AML-193 (cell line): Measurements from ENCODE around the gene GAMT.
"Not testable (repeated sequence)": the region's sequence is repeated elsewhere in the genome, so short reads cannot be mapped to it uniquely, and the experiment has no call there.

ENCODE experiments used
- DNase-seq, 2 experiments: peaks; one replicate each; lab custom pipeline; 2025; lab: John Stamatoyannopoulos, UW

The GAMT gene

DNA sequence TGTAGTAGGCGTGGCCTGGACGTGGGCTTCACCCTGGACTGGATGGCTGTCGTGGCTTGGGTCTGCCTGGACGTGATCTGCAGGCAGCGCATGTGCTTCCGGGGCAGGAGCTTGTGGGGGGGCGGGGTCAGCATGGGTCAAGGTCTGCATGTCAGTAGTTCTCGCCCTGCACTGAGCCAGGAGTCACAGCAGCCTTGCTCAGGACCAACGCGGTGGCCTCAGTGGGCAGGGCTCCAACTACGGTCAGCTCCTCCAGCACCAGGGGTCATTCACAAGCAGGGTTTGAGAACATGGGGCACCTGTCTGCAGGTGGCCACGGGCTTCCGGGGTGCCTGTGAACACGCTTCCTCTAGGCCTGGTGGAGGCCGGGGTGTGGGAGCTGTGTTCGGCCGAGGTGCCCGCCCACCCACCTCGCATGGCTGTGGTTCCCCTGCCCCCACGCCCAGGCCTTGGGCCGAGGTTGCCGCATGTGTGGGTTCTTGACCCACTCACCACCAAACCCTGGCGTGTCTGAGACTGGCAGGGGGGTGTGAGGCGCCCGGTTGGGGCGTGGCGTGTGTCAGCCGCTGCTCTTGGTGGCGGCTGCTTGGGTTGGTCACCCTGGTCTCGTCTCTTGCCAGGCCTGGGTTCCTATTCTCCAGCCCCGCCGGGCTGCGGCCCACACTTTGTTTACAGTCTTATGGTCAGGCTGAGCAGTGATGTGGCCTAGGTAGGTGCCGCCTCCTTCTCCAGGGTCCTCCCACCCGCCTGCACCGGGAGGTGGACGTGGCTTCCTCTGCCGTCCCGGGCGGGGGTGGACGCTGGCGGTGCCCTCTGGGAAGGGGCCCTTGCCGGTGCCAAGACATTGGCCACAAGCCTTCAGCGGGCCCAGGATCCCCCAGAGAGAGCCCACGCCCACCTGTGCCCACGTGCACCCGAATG, 32.0 kb upstream of the GAMT start:
- DNase-seq = no peak

DNA sequence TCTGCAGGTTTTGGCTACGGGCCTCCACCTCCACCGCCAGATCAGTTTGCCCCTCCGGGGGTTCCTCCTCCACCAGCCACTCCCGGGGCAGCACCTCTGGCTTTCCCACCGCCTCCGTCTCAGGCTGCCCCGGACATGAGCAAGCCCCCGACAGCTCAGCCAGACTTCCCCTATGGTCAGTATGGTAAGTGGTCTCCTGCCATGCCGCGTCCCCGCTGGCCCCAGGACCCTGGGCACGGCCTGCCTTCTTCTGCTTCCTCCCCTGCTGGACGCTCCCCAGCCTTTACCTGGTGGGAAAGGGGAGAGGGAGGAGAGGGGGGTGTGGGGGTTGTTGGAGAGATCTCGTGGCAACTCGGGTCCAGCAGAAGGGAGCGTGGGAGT, 31.2 kb upstream of the GAMT start:
- DNase-seq = no peak

DNA sequence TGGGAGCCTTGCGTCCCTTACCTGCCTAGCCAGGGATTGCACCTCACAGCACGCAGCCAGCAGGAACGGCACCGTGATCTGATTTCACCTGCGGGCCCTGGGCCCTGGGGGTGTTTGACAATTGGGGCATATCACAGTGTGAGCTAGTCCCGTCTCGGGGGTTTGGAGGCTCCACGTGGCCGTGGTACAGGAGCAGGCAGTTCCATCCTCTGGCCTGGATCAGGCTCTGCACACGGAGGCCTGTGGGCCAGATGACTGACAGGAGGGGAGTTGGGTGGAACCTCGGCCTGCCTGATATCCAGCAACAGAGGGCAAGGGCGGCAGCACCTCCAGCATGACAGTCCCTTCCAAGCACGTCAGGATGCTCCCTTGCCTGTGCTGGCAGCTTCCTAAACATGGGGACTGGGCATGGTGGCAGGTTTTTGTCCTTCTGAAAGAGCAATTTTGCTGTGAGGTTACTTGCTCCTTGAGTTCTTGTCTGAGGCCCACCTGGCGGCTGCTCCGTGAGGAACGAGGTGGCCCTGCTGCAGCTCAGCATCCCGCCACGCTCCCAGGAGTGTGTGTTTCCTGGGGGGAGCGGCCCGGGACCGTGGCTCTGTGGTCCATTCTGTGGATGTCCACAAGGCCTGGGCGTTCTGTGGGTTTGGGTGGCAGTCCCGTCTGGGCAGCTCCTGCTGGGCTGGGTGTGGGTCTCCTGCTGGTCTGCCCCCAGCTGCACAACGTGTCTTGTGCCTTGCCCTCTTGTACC, 30.6 kb upstream of the GAMT start:
- no peak for DNase-seq

DNA sequence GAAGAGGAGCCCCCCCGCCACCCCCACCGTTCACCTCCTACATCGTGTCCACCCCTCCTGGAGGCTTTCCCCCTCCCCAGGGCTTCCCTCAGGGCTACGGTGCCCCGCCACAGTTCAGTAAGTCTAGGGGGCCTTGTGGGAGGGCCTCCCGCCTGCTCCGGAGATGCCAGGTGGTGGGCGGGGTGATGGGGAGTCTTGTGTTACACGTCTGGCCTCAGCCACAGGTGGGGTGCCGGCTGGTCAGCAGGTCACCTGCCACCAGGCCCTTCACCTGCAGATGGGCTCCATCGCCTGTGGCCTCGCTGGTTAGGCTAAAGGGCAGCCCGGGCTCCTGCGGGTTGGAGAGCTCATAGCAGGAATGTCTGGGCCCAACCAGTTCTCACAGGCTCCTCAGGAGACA, 28.9 kb upstream of the GAMT start:
- no peak for DNase-seq

DNA sequence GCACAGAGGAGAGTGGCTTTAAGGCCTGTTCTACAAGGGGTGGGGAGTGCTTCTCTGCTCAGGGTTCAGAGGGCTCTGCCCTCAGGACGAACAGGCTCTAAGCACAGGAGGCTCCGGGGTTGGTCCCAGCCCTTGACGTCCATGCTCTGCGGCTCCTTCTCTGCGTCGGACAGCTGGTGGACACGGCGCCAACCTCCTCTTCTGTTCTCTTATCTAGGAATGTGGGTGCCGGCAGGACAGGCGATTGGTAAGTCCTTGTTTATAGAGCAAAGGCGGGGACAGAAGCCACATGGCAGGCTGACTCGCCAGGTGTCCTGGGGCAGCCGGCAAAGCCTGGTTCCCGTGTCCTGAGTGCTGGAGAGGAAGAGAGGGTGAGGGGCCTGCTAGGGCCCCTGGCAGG, 28.4 kb upstream of the GAMT start:
- no peak for DNase-seq

DNA sequence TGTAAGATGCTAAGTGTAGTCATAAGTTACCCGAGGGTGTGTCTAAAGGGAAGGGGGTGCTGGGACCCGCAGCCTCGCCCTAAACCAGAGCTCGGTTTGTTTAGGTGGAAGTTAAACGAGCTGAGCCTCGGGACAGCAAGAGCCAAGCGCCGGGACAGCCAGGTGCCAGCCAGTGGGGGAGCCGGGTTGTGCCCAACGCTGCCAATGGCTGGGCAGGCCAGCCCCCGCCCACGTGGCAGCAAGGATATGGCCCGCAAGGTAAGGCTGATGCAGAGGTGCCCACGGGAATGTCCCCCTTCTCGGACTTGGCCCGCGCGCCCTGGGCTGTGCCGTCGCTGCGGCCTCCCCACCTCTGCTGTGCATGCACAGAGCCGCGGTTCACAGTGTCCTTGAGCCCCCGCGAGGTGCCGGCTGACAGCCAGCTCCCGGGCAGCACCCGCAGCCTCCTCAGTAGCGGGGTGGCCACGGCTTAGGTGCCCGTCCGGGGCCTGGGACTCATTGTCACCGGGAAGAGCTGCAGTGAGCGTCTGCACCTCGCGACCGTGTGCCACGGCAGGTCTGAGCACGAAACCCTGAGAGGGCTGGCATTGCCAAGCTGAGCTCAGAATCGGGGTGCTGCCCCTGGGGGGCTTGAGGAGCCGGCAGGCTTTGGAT, 27.5 kb upstream of the GAMT start:
- no peak for DNase-seq

DNA sequence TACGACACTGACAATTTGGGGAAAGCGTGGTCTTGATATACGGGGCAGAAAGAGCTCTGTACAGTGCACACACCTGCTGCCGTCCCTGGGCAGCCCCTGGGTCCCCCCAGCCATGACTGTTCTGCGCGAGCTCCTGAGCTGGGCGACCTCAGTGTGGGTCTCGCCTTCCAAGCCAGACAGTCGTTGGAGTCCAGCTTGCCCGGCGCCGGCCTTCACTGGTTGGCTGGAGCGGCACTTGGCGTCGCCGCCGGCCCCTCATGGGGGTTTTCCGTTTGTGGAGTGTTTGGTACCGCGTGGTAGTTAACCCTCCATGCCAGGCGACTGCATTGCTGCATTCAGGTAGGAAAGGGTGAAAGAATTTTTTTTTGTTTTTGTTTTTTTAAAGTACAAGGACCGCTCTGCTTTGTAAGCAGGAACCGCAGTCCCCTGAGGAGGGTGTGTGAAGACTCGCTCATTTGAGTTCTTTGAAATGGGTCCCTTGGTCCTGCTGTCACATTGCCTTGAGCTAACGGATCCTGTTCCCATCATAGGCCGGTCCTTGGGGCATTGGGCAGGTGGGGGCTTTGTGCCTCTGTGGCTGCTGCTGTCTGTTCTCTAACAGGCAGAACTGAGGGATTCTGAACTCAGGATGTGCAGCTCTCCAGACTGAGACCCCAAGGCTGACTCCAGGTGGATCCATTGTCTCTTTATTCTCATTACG, 26.0 kb upstream of the GAMT start:
- DNase-seq = no peak

DNA sequence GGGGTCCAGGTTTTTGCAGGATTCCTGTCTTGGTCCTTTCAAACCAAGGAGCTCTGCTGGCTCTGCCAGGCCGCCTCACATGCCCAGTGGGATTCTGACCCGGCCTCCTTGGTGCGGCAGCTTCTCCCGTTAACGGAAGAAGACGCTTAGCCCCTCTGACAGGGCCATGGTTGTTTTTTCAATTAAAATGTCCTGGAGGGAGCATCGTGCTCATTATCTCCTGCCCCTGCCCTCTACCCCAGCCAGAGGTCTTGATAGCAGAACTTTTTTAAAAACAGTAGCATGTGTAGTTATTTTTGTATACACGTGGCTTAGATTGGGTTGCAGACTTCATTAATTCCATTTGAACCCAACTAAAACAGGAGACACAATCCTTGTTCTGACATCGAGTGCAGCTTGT, 25.4 kb upstream of the GAMT start:
- DNase-seq = no peak

DNA sequence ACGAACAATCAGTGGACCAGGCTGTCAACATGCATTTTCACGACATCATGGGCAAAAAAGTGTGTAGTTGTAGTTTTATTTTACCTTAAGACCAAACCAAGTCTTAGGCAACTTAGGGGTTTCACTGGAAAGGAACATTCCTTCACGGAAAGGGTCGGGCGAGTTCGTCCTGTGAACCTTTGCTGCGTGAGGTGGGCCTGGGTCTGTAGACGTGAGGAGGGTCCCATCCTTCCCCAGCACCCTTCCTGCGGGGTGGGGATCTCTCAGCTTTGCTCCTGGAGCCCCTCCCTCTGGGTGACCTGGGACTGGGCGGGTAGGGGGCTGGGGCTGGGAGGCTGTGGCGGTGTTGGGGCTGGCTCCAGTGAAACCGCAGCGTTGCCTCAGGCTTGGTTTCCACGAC, 24.6 kb upstream of the GAMT start:
- DNase-seq = no peak

DNA sequence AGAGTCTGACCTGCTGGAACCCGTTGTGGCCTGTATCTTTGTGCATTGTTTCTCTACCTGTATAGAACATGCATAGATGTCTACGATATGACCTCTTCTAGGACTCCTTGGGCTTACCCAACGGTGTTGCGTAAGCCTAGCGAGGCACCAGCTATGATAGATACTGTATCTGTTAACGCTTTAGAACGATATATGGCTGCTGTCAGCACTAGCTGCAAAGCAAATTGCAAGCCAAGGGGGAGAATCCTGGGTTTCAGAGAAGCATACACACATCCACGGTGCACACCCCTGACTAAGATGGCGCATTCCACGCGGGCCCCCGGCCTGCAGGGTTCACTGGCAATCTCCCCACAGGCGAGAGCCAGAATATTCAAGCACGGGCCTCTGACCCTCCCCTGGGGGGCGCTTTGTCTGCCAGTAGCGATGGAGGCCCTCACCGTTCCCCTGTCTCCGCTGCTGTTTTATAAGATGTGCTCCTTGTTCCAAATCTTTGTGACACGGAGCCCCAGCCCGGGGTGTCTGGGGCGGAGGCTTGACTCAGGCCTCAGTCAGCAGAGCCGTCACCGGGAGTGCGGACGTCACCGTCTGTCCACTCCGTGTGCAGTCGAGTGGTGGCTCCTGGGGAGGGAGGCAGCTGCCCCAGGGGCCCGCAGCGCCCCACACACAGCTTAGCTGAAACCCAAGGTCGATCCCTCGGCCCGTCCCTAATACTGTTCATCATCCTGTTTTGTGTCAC, 23.9 kb upstream of the GAMT start:
- DNase-seq = no peak

DNA sequence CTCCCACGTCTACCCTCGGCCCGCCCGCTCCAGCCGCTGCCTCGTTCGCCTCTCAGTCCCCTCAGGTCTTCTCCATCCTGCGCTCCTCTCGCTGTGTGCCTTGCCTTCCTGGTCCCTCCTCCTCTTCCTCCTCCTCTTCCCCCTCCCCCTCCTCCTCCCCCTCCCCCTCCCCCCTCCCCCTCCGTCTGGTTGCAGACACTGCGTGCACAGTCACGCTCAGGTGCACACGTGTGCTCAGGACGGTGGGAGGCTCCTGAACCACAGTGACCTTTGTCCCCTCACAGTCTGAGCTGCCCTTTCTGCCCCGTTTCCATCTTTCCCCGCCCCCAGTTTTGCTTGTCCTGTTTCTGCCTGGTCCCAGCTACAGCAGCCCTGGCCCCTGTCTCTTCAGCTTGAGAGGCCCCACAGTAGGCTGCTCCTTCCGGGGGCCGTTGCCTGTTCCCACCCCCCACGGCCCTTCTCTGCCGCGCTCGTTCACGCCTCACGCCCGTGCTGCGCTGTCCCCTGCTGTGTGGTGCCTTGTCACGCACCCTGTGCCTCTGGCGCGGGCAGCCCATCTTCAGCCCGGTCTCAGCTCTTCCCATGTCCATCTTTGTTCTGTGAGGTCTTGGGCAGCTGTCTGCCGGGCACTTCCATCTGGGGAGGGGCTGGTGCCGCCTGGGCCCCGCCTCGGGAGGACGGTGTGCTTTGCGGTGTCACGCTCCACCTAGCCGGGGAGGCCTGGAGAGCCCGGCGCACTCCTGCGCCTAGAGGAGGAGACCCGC, 23.0 kb upstream of the GAMT start:
- DNase-seq = no peak

DNA sequence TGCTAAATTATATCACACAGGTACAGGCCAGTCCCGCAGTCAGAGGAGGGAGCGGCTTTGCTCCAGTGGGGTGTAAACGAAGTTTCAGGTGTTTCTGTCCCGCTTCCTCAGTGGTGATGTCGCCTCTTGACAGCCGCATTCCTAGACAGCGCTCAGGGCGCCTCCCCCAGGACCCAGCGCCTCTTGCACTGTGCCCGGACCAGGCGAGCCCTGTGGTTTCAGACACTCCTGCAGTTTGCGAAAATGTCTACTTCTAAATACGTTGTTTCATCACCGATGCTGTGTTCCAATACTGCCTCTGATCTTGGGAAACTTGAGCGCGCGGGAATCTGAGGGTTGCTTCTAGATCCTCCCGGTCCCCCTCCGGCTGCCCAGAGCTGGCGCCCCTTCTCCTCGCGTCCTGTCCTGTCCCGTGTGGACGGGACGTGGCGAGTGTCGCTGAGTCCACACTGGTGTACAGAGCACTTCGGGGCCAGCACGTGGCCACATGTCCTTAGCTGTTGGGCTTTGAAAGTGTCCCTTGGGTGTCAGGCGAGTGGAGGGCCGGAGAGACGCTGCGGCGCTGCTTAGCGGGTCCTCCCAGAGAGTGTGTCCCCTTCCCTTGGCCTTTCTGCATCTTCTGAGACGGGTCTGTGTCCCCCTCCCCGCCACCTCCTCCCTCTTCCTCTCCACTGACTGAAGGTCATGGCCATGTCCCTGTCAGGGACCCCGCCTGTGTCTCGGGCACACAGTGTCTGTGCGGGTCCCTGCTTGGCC, 22.3 kb upstream of the GAMT start:
- DNase-seq = no peak

DNA sequence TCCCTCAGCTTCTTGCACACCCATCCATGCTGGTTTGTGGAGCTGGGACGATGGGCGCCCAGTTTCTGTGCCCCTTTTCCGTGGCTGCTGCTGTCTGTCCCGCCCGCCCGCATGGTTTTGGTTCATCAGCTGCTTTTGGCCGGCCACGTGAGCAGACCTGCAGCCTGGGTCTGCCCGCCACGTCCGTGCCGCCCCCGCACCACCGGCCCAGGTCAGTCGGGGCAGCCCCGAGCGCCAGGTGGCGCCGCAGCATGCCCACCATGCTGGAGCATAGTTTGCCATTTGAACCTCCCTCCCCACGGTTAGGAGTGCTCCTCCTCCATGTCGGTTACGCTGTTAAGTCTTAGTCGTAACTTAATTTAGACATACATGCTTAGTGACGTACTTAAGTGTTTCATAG, 21.6 kb upstream of the GAMT start:
- no peak for DNase-seq

DNA sequence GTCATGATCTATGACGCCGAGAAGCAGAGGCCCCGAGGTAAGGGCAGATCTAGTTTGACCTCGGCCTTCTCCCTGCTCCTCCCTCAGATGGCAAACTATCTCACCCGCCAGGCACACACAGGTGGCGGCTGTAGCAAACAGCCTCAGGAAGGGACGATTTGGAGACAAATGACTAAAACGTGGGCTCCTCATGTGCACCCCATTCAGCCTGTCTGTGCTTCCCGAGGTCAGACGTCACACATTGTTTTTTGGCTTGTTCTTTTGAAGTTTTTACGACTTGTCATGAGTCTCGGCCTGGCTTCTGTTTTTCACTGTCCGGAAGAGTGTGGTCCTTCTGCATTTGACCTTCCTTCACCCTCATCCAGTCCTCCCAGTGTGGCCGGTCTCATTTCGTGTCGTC, 21.0 kb upstream of the GAMT start:
- no peak for DNase-seq

DNA sequence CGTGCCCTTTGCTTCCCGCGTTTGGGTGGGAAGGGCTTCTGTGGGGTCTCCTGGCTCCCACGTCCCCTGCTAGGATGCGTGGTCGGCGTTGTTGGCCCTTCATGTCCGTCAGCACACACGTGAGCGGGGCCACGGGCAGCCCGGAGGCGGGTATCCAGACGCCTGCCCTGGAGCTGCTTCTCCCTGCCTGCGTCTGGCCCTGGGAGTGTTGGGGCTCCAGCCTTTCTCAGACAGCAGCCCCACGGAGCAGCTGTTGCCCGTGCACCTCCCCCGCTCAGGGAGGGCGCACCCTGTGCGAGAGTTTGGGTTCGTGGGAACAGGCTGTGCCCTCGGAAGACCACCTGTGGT, 20.6 kb upstream of the GAMT start:
- DNase-seq = no peak

DNA sequence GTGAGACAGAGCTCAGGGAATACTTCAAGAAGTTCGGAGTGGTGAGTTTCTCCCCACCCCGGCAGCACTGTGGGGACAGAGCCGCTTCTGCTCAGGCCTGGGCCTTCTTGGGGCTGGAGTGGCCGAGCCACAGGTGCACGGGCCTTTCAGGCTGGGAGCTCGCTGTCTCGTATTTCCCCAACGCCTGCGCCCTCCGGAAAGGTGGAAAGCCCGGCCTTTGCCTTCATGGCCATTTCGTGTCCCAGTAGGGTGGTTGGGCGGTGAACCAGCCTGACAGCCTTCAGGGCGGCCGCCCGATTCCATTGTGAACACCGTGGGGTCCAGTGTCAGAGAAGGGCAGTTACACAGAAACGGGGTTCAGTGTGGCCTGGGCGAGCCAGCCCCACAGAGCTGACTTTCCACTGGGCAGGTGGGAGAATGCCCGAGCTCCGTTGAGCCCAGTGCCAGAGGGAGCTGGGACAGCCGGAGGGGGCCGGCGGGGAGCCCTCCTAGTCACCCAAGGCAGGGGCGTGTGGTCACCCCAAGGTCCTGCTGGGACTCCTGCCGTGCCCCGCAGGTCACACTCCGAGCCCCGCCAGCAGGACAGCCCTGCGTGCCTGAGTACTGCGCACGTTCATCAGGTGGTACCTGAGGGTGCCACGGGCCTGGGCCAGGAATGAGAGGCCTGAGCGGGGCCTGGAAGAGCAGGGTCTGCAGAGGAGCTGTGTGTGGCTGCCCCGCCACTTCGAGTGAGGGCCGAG, 20.0 kb upstream of the GAMT start:
- no peak for DNase-seq

DNA sequence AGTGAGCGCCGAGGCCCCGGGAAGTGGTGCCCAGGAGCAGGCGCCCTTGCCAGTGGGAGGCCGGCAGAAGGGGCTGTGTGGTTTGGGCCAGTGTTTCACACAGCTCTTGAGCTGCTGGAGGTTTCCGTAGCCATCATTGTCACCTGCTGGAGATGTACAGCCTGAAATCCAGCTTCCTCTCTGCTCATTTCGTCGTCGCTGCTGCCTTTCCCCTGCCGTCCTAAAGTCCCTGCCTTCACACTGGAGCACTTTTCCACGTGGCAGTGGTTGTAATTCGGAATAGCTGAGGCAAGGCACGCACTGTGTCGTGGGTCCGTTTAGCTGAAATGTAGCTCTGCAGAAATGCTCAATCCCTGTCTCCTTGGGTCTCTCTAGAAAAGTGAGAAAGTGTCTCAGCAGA, 19.2 kb upstream of the GAMT start:
- no peak for DNase-seq

DNA sequence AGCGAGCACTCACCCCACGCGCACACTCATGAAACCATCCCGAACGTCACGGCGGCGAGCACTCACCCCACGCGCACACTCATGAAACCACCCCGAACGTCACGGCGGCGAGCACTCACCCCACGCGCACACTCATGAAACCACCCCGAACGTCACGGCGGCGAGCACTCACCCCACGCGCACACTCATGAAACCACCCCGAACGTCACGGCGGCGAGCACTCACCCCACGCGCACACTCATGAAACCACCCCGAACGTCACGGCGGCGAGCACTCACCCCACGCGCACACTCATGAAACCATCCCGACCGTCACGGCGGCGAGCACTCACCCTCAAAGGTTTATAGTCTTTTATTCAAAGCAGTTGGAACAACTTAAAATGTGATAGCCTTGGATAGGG, 18.7 kb upstream of the GAMT start:
- not testable (repeated sequence) for DNase-seq

DNA sequence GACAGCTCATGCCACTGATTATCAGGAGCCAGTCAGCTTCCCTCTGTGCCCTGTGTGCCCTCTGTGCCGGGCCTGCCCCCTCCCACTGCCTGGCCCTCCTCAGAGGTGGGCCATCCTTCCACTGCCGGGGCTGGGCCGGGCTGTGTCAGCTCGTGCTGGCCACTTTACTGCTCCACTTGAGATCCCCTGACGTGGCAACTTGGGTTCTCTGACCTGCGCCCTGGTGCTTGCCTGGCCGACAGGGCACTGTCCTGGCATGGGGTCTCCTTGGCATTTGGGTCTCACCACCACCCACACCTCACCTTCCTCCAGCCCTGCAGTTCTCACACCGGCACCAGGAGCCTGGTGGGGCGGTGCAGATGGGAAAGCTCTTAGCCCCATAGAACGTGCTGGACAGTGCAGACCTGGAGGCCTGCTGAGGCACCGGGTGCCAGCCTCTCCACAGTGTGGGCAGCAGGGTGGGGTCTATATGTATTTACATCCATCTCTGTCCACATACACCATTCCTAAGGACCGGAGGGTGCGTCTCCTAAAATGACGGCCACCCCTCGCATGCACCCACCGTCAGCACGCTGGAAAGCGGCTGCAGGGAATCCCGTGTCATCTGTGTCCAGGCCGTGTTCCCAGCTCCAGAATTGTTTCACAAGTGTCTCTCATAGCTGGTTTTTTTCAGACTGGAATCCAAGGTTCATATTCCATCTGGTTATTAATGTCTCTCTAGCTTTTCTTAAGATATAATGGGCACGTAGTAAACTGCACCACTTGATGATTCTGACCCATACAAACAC, 17.8 kb upstream of the GAMT start:
- DNase-seq = no peak
